ENCODE data around the gene TOP1. TPM values are rescaled to one million over a fixed set of nuclear protein-coding genes. Genes with fewer than 3 reads are reported as not detected.

TOP1 gene
- total and polyA plus RNA-seq, 2 of the 4 experiments (the other 2 are of a cell fraction): 14.0 to 21.5 TPM

GRCh38 chr20:41027366-41027765 lies 1.3 kb upstream of the TOP1 start:
- no peak overlapping the region for H3K4me2 ChIP-seq (ENCODE audit: low read depth, low read length)
- ChIA-PET POLR2A (ENCODE audit: unreplicated experiment) (no interaction called here), CTCF (no interaction called here)
- no peak overlapping the region for H2AK9ac ChIP-seq (replicated peaks; ENCODE audit: low read depth, low read length, poor library complexity)
- no peak for DNase-seq
- peaks cover 4% of the 10 kb centered on the region; the same call in 1 of the 2 replicates for H3K9me1 ChIP-seq (ENCODE audit: insufficient read depth, low read length)
- no peak overlapping the region for H3K18ac ChIP-seq (ENCODE audit: low read depth, low read length)
- no peak overlapping the region for H3K27ac ChIP-seq (ENCODE audit: insufficient read depth, low read length)
- intact Hi-C loops (cut with micrococcal nuclease) (no loop called here), in situ Hi-C loops (cut with MboI; ENCODE audit: low sequenced_read_pairs) (no loop called here), dilution Hi-C loops (cut with HindIII; ENCODE audit: low sequenced_read_pairs, unreplicated experiment) (no loop called here)
- no peak overlapping the region for H3K56ac ChIP-seq (ENCODE audit: extremely low read depth, insufficient read depth, low read length)
- no peak overlapping the region for H4K91ac ChIP-seq (ENCODE audit: insufficient read depth, low read depth, low read length)
- H2BK15ac ChIP-seq (ENCODE audit: low read depth, low read length): no peak overlapping the region
- no peak overlapping the region for H3K14ac ChIP-seq (replicated peaks; ENCODE audit: low read depth, low read length)
- H3K4ac ChIP-seq (ENCODE audit: low read depth, low read length): no peak overlapping the region
- H3K4me1 ChIP-seq (ENCODE audit: control insufficient read depth, insufficient read depth, low read length): peaks cover 2% of the 10 kb centered on the region
- no peak overlapping the region for H3K9ac ChIP-seq (ENCODE audit: low read depth, low read length)
- H3K36me3 ChIP-seq (ENCODE audit: control insufficient read depth, insufficient read depth, low read length): no peaks in the 10 kb centered on the region; the same call in none of the 2 replicates
- peaks cover 27% of the 10 kb centered on the region for H4K20me1 ChIP-seq (ENCODE audit: insufficient read depth, low read length)
- no peak for ATAC-seq (ENCODE audit: low read depth)
- H3K23ac ChIP-seq (ENCODE audit: low read depth, low read length): no peak overlapping the region
- H2BK5ac ChIP-seq (ENCODE audit: low read depth, low read length, poor library complexity, severe bottlenecking): no peak overlapping the region
- H2AFZ ChIP-seq (replicated peaks; ENCODE audit: low read length, poor library complexity): no peak overlapping the region
- peak overlapping the region; percentile 51 for H2AK5ac ChIP-seq (ENCODE audit: low read depth, low read length)
- no peaks in the 10 kb centered on the region for H3K9me3 ChIP-seq (ENCODE audit: control insufficient read depth, insufficient read depth, low read length)
- no TSS peak for BruUV-seq (replicated peaks)
- H2BK120ac ChIP-seq (ENCODE audit: low read depth, low read length): no peak overlapping the region
- 80% methylated on average over 1 of the region's 8 CpGs; no CpG with 5 or more reads in 1 of the 2 experiments for WGBS, 2 experiments (ENCODE audit: extremely low coverage in 2 of 2, insufficient read length in 1 of 2)
- no peaks in the 10 kb centered on the region for H3K27me3 ChIP-seq (ENCODE audit: control insufficient read depth, insufficient read depth, low read length)
- no peak overlapping the region for H2BK20ac ChIP-seq (ENCODE audit: low read depth, low read length)
- H3K79me1 ChIP-seq (ENCODE audit: low read depth in 1 of 2, low read length in 2 of 2): peaks cover 2 to 17% of the 10 kb centered on the region in 2 experiments; a peak in 2 of 4 replicates
- no peak overlapping the region for H4K5ac ChIP-seq (ENCODE audit: low read depth, low read length)
- H4K8ac ChIP-seq (ENCODE audit: low read depth in 2 of 2, low read length in 2 of 2): no peak overlapping the region
- TF ChIP-seq MAZ (IDR thresholded peaks at IDR 0.05; ENCODE audit: borderline replicate concordance, low read depth, low read length) (no peak), BHLHE40 (IDR thresholded peaks at IDR 0.05; ENCODE audit: low read depth, low read length) (no peak), SMC3 (IDR thresholded peaks at IDR 0.05; ENCODE audit: low read depth, low read length) (no peak), CTCF (conservative IDR thresholded peaks at IDR 0.05; ENCODE audit: low read depth, low read length) (no peak), USF2 (IDR thresholded peaks at IDR 0.05; ENCODE audit: low read depth, low read length) (no peak), RCOR1 (IDR thresholded peaks at IDR 0.05; ENCODE audit: insufficient replicate concordance, low read length) (no peak), RAD21 (IDR thresholded peaks at IDR 0.05; ENCODE audit: low read length) (no peak), NFE2L2 (IDR thresholded peaks at IDR 0.05; ENCODE audit: low read depth, low read length) (no peak), MXI1 (IDR thresholded peaks at IDR 0.05; ENCODE audit: borderline replicate concordance, low read depth, low read length) (no peak), RFX5 (IDR thresholded peaks at IDR 0.05; ENCODE audit: low read depth, low read length) (no peak), CEBPB (IDR thresholded peaks at IDR 0.05; ENCODE audit: low read depth, low read length) (no peak), MAFK (IDR thresholded peaks at IDR 0.05; ENCODE audit: low read depth, low read length) (no peak), POLR2A (IDR thresholded peaks at IDR 0.05; ENCODE audit: low read depth, low read length) (no peak), ELK1 (IDR thresholded peaks at IDR 0.05; ENCODE audit: borderline replicate concordance, low read depth, low read length) (no peak), CHD1 (IDR thresholded peaks at IDR 0.05; ENCODE audit: low read depth, low read length) (no peak), FOS (IDR thresholded peaks at IDR 0.05; ENCODE audit: low read depth, low read length) (no peak)
- no peak overlapping the region for H3K4me3 ChIP-seq (ENCODE audit: insufficient read depth, low read depth, low read length)
